ENCODE results near the gene GTPBP10.
"Not testable (repeated sequence)": the region's sequence is repeated elsewhere in the genome, so short reads cannot be mapped to it uniquely, and the experiment has no call there.

Gene GTPBP10, protein sequence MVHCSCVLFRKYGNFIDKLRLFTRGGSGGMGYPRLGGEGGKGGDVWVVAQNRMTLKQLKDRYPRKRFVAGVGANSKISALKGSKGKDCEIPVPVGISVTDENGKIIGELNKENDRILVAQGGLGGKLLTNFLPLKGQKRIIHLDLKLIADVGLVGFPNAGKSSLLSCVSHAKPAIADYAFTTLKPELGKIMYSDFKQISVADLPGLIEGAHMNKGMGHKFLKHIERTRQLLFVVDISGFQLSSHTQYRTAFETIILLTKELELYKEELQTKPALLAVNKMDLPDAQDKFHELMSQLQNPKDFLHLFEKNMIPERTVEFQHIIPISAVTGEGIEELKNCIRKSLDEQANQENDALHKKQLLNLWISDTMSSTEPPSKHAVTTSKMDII
- 3.4 to 22.0 (median 14.1) reads per million in 18 experiments for total RNA-seq

DNA sequence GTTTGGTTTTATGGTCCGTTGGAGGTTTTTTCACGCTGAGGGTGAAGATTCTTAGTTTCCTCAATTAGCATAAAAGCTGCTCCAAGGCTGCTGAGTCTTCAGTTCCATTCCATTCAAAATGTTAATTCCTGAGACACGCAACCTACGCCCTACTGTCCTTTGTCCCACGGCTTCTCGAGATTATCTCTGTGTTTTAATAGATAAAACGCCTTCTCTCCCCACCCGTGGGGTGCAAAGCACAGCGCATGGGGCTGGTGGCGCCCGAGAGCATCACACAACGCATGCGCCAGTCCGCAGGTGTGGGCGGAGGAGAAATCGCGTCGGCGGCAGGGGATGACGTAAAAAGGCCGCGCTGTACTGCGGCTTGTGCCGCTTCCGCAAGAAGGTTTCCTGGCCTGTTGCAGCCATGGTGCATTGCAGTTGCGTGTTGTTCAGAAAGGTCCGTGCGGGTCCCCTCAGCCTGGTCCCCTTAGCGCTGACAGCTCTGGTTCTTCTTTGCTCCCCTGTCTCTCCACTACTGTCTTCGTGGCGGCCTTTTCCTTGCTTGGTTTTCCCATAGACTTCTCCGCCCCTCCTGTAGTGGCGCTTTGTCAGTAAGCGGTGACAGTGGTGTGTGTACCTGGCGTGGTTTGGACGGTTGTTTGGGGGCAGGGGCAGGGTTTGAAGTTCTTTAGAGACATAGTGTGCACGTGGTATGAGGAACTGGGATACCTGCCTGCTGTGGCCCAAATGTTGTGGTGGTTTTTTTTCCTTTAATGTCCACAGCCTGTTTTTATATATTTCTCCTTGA is at the start of gene GTPBP10:
Gene GTPBP10 (plus strand): TSS at position 381 of the 790 bp plus-strand sequence. CDS start 26 bp downstream, at position 407.
- DNase-seq, result peak; percentile 98

DNA sequence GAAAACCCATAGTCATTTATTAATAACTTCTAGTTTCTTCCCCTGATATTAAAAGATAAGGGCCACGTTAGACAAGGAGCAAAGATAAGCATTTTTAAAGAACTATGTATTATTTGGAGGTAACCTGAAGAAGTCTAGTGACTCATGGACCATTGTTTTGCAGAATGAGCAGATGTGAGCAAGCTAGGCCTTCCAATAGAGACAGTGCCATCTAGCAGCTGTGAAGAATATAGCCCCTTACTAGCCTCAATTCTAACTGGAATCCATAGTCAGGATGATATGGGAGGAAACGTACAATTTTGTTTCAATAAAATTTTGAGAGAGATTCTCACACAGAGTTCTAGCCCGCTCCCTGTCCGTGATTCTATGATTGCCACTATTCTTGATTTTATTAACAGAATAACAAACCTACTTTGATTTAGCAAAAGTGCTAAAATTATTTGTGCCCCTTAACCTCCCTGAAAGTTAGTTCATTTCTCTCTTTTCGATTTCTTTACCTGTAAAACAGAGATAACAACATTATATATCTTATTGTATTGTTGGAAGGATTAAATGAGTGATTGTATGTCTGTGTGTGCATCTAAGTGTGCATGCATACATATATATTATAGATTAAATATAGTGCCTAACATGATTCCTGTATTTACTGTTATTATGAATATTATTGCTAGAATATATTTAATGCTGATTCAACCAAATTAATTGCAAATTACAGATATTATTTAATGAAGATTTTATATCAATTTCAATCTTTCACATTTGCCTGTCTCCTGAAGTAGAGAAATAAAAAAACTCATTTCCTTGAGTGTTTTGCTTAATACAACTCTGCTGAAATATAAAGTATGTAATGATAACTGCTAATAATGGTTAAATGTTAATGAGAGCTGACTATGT is 48.1 kb upstream of the GTPBP10 start:
- DNase-seq, result peak; percentile 35 to 36

DNA sequence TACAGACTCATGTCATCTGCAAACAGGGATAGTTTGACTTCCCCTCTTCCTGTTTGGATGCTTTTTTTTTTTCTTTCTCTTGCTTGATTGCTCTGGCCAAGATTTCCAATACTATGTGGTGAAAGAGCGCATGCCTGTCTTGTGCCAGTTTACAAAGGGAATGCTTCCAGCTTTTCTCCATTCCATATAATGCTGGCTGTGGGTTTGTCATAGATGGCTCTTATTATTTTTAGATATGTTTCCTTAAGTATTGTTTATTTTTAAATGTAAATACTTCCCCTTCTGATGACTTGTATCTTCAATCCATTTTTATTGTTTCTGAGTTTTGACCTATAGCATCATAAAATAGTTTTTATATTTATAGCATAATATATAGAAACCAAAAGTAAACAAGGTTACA is 43.3 kb upstream of the GTPBP10 start:
- no peak for DNase-seq

DNA sequence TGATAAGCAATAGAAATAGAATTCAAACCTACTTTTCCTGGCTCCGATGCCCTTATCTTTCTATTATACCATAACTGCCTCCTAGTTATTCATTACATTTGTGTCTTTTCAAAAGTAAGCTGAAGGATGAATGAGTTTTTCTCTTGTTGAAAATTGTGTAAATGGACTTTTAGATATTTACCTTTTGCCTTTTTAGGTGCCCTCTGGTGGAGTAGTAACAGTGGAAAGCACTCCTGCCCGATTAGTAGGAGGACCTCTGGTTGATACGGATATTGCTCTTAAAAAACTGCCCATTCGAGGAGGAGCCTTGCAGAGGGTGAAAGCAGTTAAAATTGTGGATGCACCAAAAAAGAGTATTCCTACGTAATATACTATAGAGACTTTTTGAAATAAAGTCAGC is 36.6 kb upstream of the GTPBP10 start:
- no peak for DNase-seq

DNA sequence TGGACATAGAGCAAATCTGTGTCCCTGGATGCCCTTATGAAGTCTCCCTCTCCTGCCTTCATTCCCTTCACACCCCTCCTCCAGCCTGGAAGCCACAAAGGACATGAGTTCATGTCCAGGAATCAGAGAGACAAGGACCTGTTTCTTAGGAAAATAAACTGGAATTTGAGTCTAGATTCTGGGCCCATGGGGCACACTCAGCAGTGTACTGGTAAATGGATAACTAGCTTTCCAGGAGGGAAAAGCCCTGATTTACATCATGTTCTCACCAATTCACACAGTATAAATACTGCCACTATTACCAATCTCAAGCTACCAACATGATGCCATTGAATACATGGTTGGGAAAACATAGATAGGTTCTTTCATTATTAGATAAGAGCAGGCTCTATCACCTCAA is 35.3 kb upstream of the GTPBP10 start:
- no peak for DNase-seq

DNA sequence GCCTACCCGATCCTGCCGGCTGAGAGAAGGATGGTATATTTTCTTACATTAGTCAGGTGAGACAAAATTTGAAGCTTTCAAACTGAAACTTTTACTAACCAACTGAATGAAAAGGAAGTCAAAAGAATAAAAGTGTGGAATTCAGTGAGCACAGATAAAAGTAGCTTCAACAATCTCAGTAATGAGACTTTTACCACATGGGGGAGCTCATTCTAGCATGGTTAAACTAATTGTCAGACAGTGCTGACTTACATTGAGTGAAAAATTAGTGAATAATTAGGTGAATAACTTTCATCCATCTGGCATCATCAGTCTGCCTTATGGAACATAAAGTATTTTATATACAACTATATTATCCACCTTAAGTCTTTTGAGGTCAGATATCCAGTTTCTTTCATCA is 33.8 kb upstream of the GTPBP10 start:
- peak in 1 of 2 donors; percentile 15 for DNase-seq

DNA sequence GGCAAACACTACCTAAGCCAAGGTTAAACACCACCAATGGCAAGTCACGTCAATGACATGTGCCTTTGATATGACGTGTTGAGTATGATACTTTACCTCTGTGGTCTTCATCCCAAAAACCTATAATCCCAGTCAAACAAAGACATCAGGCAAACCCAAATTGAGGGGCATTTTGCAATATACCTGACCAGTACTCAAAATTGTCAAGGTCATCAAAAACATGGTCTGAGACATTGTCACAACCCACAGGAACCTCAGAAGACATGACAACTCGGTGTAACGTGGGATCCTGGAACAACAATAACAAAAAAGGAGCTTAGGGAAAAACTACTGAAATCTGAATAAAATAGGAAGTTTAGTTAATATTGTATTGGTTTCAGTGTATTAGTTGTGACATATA is 32.6 kb upstream of the GTPBP10 start:
- no peak for DNase-seq

DNA sequence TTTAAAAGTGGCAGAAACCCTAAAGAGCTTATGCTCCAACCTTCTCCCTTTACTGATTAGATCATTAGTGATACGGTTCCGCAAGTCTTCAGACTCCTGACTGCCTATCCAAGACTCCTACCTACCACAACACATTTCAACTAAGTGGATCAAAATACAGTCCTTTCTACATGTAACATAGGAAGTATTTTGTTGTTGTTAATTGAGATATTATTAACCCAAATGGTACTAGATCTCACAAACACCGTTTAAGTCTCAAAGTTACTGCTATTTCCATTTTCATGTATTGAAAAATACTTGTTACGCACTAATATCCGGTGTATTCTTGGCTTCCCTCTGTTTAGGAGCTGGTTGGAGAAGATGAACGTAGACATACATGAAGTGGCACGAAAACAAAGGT is 26.5 kb upstream of the GTPBP10 start:
- DNase-seq, result no peak

DNA sequence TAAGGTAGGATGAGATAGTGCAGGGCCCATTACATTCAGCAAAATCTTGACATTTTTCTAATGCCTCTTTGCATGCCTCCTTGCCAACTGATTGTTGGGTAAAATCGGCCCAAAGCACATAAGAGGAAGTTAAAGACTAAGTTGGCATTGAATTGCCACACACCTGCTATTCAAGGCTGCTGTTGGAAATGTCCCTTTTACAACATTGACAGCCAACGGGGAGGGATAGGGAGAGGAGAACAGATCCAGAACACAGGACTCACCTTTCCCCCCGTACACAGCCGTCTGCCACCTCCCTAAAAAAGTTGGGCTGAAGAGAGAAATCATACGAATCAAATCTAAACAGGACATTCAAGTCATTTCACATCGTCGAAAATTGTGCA is 26.1 kb upstream of the GTPBP10 start:
- DNase-seq, result no peak

DNA sequence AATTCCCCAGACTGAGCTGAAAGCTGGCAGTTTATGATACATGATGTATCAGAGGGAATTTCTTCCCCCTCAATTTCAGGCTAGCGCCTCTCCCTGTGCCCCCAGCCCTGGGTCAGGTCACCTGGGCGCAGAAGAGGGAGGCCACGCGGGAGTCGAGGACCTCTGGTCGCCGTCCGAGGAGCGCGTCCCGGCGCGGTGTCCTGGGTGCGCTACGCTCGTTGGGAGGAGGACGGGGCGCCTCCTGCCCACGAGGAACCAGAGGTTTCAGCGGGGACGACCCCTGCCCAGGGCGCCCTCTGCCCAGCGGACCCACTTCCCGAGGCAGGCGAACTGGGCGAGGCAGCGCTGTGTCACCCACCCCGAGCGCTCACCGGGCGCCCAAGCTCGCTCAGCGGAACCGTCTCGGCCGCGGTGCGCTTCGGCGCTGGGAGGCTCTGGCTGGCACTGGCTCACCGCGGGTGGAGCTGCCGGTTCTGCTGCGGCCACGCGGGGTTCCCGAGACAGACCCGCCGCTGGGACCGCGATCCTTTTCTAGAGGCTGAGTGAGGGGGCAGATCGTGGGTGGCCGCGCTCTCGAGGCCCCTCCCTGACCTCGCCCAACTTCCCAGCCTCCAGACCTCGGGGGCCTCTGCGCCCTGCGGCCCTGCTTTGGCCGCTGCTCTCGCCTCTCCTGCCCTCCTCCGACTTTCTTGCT is 25.6 kb upstream of the GTPBP10 start, which contains the start of gene FAM237B:
Gene FAM237B (minus strand): TSS at position 504 of the 694 bp plus-strand sequence. CDS start 1,556 bp downstream, outside the sequence.
- no peak for DNase-seq

DNA sequence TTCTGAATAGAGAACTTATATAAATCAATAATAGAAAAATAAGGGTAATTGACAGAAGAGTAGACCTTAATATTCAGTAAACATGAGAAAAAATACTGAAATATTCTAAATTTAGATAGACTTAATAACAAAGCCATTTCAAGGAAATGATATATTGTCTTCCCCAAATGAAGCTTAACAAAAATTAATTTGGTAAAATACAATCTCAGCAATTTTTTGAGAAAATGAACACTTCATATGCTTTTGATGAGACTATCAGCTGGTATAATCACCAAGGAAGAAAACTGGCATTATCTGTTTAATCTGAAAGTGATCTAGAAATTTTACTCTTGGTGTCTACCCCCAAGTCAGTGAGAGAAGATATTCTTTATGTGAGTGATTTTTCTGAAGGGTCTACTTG is 23.7 kb upstream of the GTPBP10 start:
- DNase-seq, result no peak

DNA sequence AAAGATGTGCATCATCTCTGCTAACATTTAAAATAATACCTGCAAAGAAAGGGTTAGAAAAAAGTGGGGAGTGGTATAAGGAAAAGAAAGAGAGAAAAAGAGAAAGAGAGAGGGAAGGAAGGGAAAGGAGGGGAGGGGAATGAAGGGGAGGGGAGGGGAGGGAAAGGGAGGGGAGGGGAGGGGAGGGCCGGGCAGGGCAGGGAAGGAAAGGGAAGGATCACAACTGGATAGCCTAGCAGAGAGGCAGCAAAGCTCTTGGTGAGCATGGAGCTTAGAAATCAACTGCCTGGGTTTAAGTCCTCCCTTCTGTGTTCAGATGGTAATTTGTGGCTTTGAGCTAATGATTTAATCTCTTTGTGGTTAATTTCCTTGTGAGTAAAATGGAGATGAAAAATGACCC is 20.0 kb upstream of the GTPBP10 start:
- no peak for DNase-seq

DNA sequence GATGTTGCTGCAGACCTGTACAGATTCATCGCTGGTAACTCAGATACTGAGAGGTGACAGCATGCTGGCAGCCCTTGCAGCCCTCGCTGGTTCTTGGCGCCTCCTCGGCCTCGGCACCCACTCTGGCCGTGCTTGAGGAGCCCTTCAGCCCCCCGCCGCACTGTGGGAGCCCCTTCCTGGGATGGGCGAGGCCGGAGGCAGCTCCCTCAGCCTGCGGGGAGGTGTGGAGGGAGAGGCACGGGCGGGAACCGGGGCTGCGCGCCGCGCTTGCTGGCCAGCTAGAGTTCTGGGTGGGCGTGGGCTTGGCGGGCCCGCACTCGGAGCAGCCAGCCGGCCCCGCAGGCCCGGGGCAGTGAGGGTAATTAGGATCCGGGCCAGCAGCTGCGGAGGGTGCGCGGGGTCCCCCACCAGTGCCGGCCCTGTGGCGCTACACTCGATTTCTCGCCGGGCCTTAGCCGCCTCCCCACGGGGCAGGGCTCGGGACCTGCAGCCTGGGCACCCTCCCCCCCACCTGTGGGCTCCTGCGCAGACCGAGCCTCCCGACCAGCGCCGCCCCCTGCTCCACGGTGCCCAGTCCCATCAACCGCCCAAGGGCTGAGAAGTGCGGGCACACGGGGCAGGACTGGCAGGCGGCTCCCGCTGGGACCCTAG is 12.2 kb upstream of the GTPBP10 start:
- no peak for DNase-seq

DNA sequence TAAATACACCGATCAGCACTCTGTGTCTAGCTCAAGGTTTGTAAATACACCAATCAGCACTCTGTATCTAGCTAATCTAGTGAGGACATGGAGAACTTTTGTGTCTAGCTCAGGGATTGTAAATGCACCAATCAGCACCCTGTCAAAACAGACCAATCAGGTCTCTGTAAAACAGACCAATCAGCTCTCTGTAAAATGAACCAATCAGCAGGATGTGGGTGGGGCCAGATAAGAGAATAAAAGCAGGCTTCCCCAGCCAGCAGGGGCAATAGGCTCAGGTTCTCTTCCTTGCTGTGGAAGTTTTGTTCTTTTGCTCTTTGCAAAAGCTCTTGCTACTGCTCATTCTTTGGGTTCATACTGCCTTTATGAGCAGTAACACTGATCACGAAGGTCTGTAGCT is 11.6 kb upstream of the GTPBP10 start:
- DNase-seq, result not testable (repeated sequence)

DNA sequence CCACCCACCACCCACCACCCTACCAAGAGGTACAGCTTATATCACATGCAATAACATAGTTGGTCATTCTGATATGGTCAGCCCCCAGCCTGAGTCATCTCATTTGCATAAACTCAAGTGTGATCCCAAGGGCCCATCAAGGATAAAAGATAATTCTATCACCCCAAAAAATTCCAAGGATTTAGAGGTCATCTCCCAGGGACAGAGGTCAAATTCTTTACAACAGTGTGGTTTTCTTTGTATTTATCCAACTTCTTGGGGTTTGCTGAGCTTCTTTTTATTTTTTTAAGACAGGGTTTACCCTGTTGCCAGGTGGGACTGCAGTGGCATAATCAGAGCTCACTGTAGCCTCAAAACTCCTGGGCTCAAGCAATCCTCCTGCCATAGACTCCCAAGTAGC is 9.4 kb upstream of the GTPBP10 start:
- DNase-seq, result no peak

DNA sequence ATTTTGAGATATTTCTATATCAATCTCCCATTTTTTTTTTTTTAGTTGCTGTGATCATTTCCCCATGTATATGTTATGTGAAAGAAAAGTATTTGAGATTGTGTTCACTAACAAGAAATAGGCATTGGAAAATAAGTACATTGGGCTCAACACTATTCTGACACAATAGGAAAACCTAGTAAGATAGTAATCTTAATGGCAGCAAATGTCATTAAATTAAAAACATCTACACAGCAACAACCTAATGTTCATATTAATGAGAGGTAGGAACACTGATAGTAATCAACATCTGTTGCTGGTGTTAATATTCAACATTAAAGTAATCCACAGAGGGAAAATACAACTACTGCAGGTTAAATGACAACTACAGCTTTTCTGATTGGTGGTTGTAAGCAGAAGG is 1.5 kb upstream of the GTPBP10 start:
- no peak for DNase-seq

DNA sequence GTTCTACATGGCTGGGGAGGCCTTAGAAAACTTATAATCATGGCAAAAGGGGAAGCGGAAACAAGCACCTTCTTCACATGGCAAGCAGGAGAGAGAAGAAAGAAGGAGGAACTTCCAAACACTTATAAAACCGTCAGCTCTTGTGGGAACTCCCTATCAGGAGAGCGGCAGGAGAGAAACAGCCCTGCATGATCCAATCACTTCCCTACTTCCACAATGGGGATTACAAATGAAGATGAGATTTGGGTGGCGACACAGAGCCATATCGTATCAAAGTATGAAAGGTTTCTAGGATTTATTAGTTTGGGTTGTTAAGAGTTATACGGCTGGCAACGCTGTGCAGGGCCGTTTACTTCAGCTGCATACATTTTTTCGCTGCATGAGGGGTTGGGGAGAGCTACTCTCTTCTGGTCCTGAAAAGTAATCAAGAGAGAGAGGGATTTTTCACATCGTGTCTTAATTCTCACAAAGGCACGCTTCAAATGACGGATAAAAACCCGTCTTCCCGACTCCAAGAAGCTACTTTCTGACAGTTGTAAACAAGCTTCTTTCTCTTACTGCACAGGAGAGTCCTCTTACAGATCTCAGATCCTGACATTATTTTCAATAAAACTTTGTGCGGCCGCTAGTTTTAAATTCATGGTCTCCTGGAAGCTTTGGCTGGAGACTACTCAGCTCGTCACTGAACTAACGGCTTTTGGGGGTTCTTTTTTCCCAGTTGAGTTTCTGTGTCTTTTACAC is 751 bp upstream of the GTPBP10 start:
- DNase-seq, result peak; percentile 39 to 52

DNA sequence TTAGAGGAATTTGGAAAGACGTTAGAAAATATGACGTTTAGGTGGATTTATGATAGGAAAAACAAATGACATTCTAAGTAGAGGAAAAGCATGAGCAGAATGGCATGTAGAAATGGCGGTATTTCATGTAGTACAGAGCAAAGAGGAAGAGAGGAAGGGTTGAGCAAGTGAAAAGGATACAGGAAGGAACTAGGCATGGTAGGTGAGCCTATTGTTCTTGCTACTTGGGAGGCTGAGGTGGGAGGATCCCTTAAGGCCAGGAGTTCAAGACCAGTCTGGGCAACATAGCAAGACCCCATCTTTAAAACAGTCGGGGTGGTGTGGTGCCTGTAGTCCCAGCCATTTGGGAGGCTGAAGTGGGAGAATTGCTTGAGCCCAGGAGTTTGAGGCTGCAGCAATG is 1.2 kb downstream of the GTPBP10 start:
- peak; percentile 10 to 24 for DNase-seq

DNA sequence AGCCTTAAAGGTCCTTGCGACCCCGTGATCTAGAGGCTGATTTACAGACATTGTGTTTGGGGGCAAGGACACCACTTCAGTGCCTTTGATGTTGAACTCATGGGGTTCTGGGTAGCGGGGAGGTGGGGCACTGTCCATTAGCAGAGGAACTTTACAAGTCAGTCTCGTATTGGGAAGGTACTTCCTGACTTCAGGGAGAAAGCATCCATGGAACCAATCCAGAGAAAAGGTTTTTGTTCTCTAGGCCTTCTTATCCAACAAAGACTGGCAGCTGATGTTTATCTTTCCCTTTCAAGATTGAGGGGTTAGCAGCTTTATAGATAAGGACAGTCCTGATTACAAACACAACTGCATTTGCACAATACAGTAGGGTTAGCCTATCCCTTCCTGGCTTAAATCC is 2.8 kb downstream of the GTPBP10 start:
- no peak for DNase-seq

DNA sequence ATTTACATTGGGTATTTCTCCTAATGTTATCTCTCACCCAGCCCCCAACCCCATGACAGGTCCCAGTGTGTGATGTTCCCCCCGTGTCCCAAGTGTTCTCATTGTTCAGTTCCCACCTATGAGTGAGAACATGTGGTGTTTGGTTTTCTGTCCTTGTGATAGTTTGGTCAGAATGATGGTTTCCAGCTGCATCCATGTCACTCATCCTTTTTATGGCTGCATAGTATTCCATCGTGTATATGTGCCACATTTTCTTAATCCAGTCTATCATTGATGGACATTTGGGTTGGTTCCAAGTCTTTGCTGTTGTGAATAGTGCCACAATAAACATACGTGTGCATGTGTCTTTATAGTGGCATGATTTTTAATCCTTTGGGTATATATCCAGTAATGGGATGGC is 3.5 kb downstream of the GTPBP10 start:
- not testable (repeated sequence) for DNase-seq

DNA sequence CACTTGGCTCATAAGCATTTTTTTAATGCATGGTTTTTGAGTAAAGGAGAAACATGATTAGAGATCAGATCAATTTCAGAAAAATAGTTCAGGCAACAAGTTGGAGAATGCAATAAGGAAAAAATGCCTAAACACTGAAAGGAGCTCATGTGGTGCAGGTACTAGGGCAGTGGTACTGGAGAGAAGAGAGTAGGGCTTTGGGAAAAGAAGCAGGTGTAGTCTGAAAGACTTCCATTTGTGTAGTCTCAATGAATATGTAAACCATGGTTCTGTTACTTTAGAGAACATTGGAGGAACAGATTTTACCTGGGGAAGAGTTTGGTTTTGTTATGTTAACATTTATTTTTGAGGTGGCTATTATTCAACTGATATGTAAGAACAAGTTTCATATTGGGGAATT is 5.5 kb downstream of the GTPBP10 start:
- DNase-seq, result no peak

Measured in inflammatory macrophage (primary cell).